Measurements from ENCODE around the gene VAPB.
"Not testable (repeated sequence)": the region's sequence is repeated elsewhere in the genome, so short reads cannot be mapped to it uniquely, and the experiment has no call there.

Gene VAPB

GRCh38 chr20:58406422-58407001 is 17.5 kb downstream of the VAPB start:
- no peak for DNase-seq (ENCODE audit: low read depth, low spot score)
- Histone ChIP-seq H3K4me3 (ENCODE audit: low read length) (no peak overlapping the region), H3K9me3 (ENCODE audit: control insufficient read depth, insufficient read depth, low read length) (no peaks in the 10 kb centered on the region), H3K36me3 (ENCODE audit: control insufficient read depth, insufficient read depth, low read length) (no peaks in the 10 kb centered on the region), H3K27ac (ENCODE audit: low read length) (no peak overlapping the region), H3K27me3 (ENCODE audit: control insufficient read depth, insufficient read depth, low read length) (no peaks in the 10 kb centered on the region), H3K4me1 (ENCODE audit: control insufficient read depth, insufficient read depth, low read length) (0 out of 2 replicates have a peak, but pooled peaks cover 3% of the 10 kb centered on the region)
- no CpG with 5 or more reads among the region's 4 CpGs for WGBS (ENCODE audit: insufficient coverage, insufficient read length)

GRCh38 chr20:58407201-58407873 is 18.3 kb downstream of the VAPB start:
- no CpG with 5 or more reads among the region's 4 CpGs for WGBS (ENCODE audit: insufficient coverage, insufficient read length)
- H3K4me1 ChIP-seq (ENCODE audit: control insufficient read depth, insufficient read depth, low read length), result 0 out of 2 replicates have a peak, but pooled peaks cover 3% of the 10 kb centered on the region
- no peaks in the 10 kb centered on the region for H3K36me3 ChIP-seq (ENCODE audit: control insufficient read depth, insufficient read depth, low read length)
- H3K27me3 ChIP-seq (ENCODE audit: control insufficient read depth, insufficient read depth, low read length), result no peaks in the 10 kb centered on the region
- no peak overlapping the region for H3K4me3 ChIP-seq (ENCODE audit: low read length)
- H3K27ac ChIP-seq (ENCODE audit: low read length), result no peak overlapping the region
- H3K9me3 ChIP-seq (ENCODE audit: control insufficient read depth, insufficient read depth, low read length), result no peaks in the 10 kb centered on the region
- no peak for DNase-seq (ENCODE audit: low read depth, low spot score)

- Histone ChIP-seq H3K27ac (ENCODE audit: low read length) (no peak overlapping the region), H3K27me3 (ENCODE audit: control insufficient read depth, insufficient read depth, low read length) (no peaks in the 10 kb centered on the region), H3K36me3 (ENCODE audit: control insufficient read depth, insufficient read depth, low read length) (no peaks in the 10 kb centered on the region), H3K9me3 (ENCODE audit: control insufficient read depth, insufficient read depth, low read length) (no peaks in the 10 kb centered on the region), H3K4me3 (ENCODE audit: low read length) (no peak overlapping the region), H3K4me1 (ENCODE audit: control insufficient read depth, insufficient read depth, low read length) (0 out of 2 replicates have a peak, but pooled peaks cover 3% of the 10 kb centered on the region)
- DNase-seq (ENCODE audit: low read depth, low spot score), result no peak
- WGBS (ENCODE audit: insufficient coverage, insufficient read length), result no CpG with 5 or more reads among the region's 2 CpGs
These were observed 19.0 kb downstream of the VAPB start for GRCh38 chr20:58407966-58408557.

GRCh38 chr20:58408603-58409246 is 19.7 kb downstream of the VAPB start:
- H3K4me3 ChIP-seq (ENCODE audit: low read length), result no peak overlapping the region
- no peaks in the 10 kb centered on the region for H3K36me3 ChIP-seq (ENCODE audit: control insufficient read depth, insufficient read depth, low read length)
- H3K27me3 ChIP-seq (ENCODE audit: control insufficient read depth, insufficient read depth, low read length), result no peaks in the 10 kb centered on the region
- H3K9me3 ChIP-seq (ENCODE audit: control insufficient read depth, insufficient read depth, low read length), result no peaks in the 10 kb centered on the region
- no peak overlapping the region for H3K27ac ChIP-seq (ENCODE audit: low read length)
- WGBS (ENCODE audit: insufficient coverage, insufficient read length), result no CpG with 5 or more reads among the region's 3 CpGs
- DNase-seq (ENCODE audit: low read depth, low spot score), result no peak
- 0 out of 2 replicates have a peak, but pooled peaks cover 3% of the 10 kb centered on the region for H3K4me1 ChIP-seq (ENCODE audit: control insufficient read depth, insufficient read depth, low read length)

GRCh38 chr20:58414216-58414615 is 25.2 kb downstream of the VAPB start:
- not testable (repeated sequence) for H3K36me3 ChIP-seq (ENCODE audit: control insufficient read depth, insufficient read depth, low read length); H3K27me3 ChIP-seq (ENCODE audit: control insufficient read depth, insufficient read depth, low read length); H3K4me3 ChIP-seq (ENCODE audit: low read length); H3K4me1 ChIP-seq (ENCODE audit: control insufficient read depth, insufficient read depth, low read length); DNase-seq (ENCODE audit: low read depth, low spot score); H3K27ac ChIP-seq (ENCODE audit: low read length); H3K9me3 ChIP-seq (ENCODE audit: control insufficient read depth, insufficient read depth, low read length)
- no CpG with 5 or more reads among the region's 35 CpGs for whole genome bisulfite sequencing (ENCODE audit: insufficient coverage, insufficient read length)

GRCh38 chr20:58414786-58415185 is 25.8 kb downstream of the VAPB start:
- not testable (repeated sequence) for DNase-seq (ENCODE audit: low read depth, low spot score); H3K4me3 ChIP-seq (ENCODE audit: low read length); H3K27me3 ChIP-seq (ENCODE audit: control insufficient read depth, insufficient read depth, low read length); H3K27ac ChIP-seq (ENCODE audit: low read length); H3K36me3 ChIP-seq (ENCODE audit: control insufficient read depth, insufficient read depth, low read length); H3K9me3 ChIP-seq (ENCODE audit: control insufficient read depth, insufficient read depth, low read length); H3K4me1 ChIP-seq (ENCODE audit: control insufficient read depth, insufficient read depth, low read length)
- no CpG with 5 or more reads among the region's 26 CpGs for WGBS (ENCODE audit: insufficient coverage, insufficient read length)

- WGBS (ENCODE audit: insufficient coverage, insufficient read length), result no CpG with 5 or more reads among the region's 1 CpG
These were observed 27.0 kb downstream of the VAPB start for GRCh38 chr20:58416057-58416456.

GRCh38 chr20:58416835-58417234 is 27.8 kb downstream of the VAPB start:
- DNase-seq (ENCODE audit: low read depth, low spot score), result no peak
- no CpG with 5 or more reads among the region's 2 CpGs for WGBS (ENCODE audit: insufficient coverage, insufficient read length)
- H3K4me3 ChIP-seq (ENCODE audit: low read length), result no peak overlapping the region
- no peaks in the 10 kb centered on the region for H3K27me3 ChIP-seq (ENCODE audit: control insufficient read depth, insufficient read depth, low read length)
- 0 out of 2 replicates have a peak, but pooled peaks cover 2% of the 10 kb centered on the region for H3K36me3 ChIP-seq (ENCODE audit: control insufficient read depth, insufficient read depth, low read length)
- H3K9me3 ChIP-seq (ENCODE audit: control insufficient read depth, insufficient read depth, low read length), result no peaks in the 10 kb centered on the region
- no peak overlapping the region for H3K27ac ChIP-seq (ENCODE audit: low read length)
- peaks cover 2% of the 10 kb centered on the region; the same call in 1 of the 2 replicates for H3K4me1 ChIP-seq (ENCODE audit: control insufficient read depth, insufficient read depth, low read length)

More at GRCh38 chr20:58416057-58416456, 27.0 kb downstream of the VAPB start:
- no peaks in the 10 kb centered on the region for H3K27me3 ChIP-seq (ENCODE audit: control insufficient read depth, insufficient read depth, low read length)
- H3K27ac ChIP-seq (ENCODE audit: low read length), result no peak overlapping the region
- no peaks in the 10 kb centered on the region for H3K9me3 ChIP-seq (ENCODE audit: control insufficient read depth, insufficient read depth, low read length)
- H3K4me3 ChIP-seq (ENCODE audit: low read length), result no peak overlapping the region
- 0 out of 2 replicates have a peak, but pooled peaks cover 2% of the 10 kb centered on the region for H3K36me3 ChIP-seq (ENCODE audit: control insufficient read depth, insufficient read depth, low read length)
- no peak for DNase-seq (ENCODE audit: low read depth, low spot score)
- H3K4me1 ChIP-seq (ENCODE audit: control insufficient read depth, insufficient read depth, low read length), result peaks cover 2% of the 10 kb centered on the region; the same call in 1 of the 2 replicates

- no CpG with 5 or more reads among the region's 3 CpGs for WGBS (ENCODE audit: insufficient coverage, insufficient read length)
- Histone ChIP-seq H3K9me3 (ENCODE audit: control insufficient read depth, insufficient read depth, low read length) (no peaks in the 10 kb centered on the region), H3K27ac (ENCODE audit: low read length) (no peak overlapping the region), H3K27me3 (ENCODE audit: control insufficient read depth, insufficient read depth, low read length) (no peaks in the 10 kb centered on the region), H3K36me3 (ENCODE audit: control insufficient read depth, insufficient read depth, low read length) (0 out of 2 replicates have a peak, but pooled peaks cover 2% of the 10 kb centered on the region), H3K4me1 (ENCODE audit: control insufficient read depth, insufficient read depth, low read length) (peaks cover 2% of the 10 kb centered on the region; the same call in 1 of the 2 replicates), H3K4me3 (ENCODE audit: low read length) (no peak overlapping the region)
- DNase-seq (ENCODE audit: low read depth, low spot score), result no peak
These were observed 28.4 kb downstream of the VAPB start for GRCh38 chr20:58417438-58417837.

Measured in iPS DF 6.9 (cell line).